K562 (cell line): ENCODE data around the gene CCDC158. TPM values are rescaled to one million over a fixed set of nuclear protein-coding genes. Genes with fewer than 3 reads are reported as not detected.

Experiments used
- ATAC-seq: fragments of 200-7000 bp; cut with Tn5 transposase; 3 replicates; pipeline ENCODE4 v1.9.1; 2020; ENCODE audit warnings: moderate library complexity
- BruUV-seq: library from RNA; stranded (reverse); fragments of 400-500 nt; replicated peaks from 2 replicates; lab custom pipeline; 2021; lab: Mats Ljungman, UMichigan
- CTCF ChIA-PET: fragments of 300-600 bp; formaldehyde crosslinking; extraction: SDS; loops from one replicate; lab custom pipeline; 2021; ENCODE audit warnings: low intra/inter-chr PET ratio; lab: Yijun Ruan, JAX
- POLR2A ChIA-PET: fragments of 300-600, 350-650 bp; sonication (Branson Sonifier 250); formaldehyde crosslinking; extraction: SDS; loops from one replicate; lab custom pipeline; 2021; ENCODE audit warnings: antibody characterized with exemption, inconsistent platforms; lab: Yijun Ruan, JAX
- DNase-seq, 4 experiments: peaks; one replicate each; pipeline versions ENCODE4 v3.0.0 to v3.0.0-alpha.2; 2011 to 2018; ENCODE audit warnings: low spot score in 3 of 4, mixed read lengths in 3 of 4; ENCODE audit errors: extremely low read depth in 1 of 4
- FAIRE-seq: peaks from 2 replicates; lab custom pipeline; 2011; peaks lifted over from hg19 to GRCh38; lab: Jason Lieb, UNC
- H2AFZ ChIP-seq: 2 replicates; pipeline ENCODE4 v1.6.0; 2011; ENCODE audit warnings: low read depth, low read length, control low read depth, inconsistent platforms
- H3K27ac ChIP-seq: fragments of 200-600 bp; 3 replicates; pipeline ENCODE4 v1.8.0; 2011; ENCODE audit warnings: low read depth, mild to moderate bottlenecking, control low read depth, inconsistent platforms, low read length, moderate library complexity, mixed read lengths; ENCODE audit errors: extremely low read depth
- H3K27me3 ChIP-seq, 2 experiments: fragments of 300-600 bp in 1 of 2; 2 replicates in 1 of 2; 3 replicates in 1 of 2; pipeline versions ENCODE4 v1.6.0 to v1.8.0; 2011; ENCODE audit warnings: inconsistent platforms in 2 of 2, low read length in 2 of 2, mild to moderate bottlenecking in 1 of 2, mixed read lengths in 1 of 2, moderate library complexity in 1 of 2; ENCODE audit not compliant: control insufficient read depth in 2 of 2, insufficient read depth in 2 of 2
- H3K36me3 ChIP-seq: fragments of 300-600 bp; 3 replicates; pipeline ENCODE4 v1.8.0; 2011; ENCODE audit warnings: mild to moderate bottlenecking, low read length, inconsistent platforms; ENCODE audit not compliant: control insufficient read depth, insufficient read depth
- H3K4me1 ChIP-seq, 2 experiments: fragments of 200-600 bp in 1 of 2; replicated peaks in 1 of 2; 2 replicates in 1 of 2; 3 replicates in 1 of 2; pipeline versions ENCODE4 v1.5.1 to v1.8.0; 2011; ENCODE audit warnings: inconsistent platforms in 2 of 2, low read length in 2 of 2, mild to moderate bottlenecking in 1 of 2, mixed read lengths in 1 of 2, moderate library complexity in 1 of 2; ENCODE audit not compliant: control insufficient read depth in 2 of 2, insufficient read depth in 2 of 2
- H3K4me2 ChIP-seq: 2 replicates; pipeline ENCODE4 v1.6.1; 2011; ENCODE audit warnings: low read length, control low read depth, inconsistent platforms, mixed read lengths; ENCODE audit not compliant: insufficient read depth
- H3K4me3 ChIP-seq: fragments of 200-600 bp; sonication (generic), shearing (Covaris generic); 2 replicates; pipeline ENCODE4 v1.5.1; 2016; ENCODE audit warnings: control low read depth, inconsistent platforms
- H3K79me2 ChIP-seq: fragments of 200-600 bp; 3 replicates; pipeline ENCODE4 v1.8.0; 2011; ENCODE audit warnings: low read length, inconsistent platforms; ENCODE audit not compliant: control insufficient read depth, insufficient read depth
- H3K9ac ChIP-seq, 2 experiments: 2 replicates each; pipeline versions ENCODE4 v1.6.0 to v1.6.1; 2011; ENCODE audit warnings: low read depth in 2 of 2, low read length in 2 of 2, control low read depth in 1 of 2, inconsistent platforms in 1 of 2, mild to moderate bottlenecking in 1 of 2, mixed read lengths in 1 of 2; ENCODE audit not compliant: insufficient read depth in 1 of 2
- H3K9me1 ChIP-seq: one replicate; pipeline ENCODE4 v1.6.0; 2011; ENCODE audit warnings: inconsistent platforms, mild to moderate bottlenecking, low read length, moderate library complexity; ENCODE audit not compliant: control insufficient read depth, insufficient read depth
- H3K9me3 ChIP-seq: replicated peaks from 2 replicates; pipeline ENCODE4 v1.5.1; 2011; ENCODE audit warnings: low read depth, low read length, inconsistent platforms; ENCODE audit not compliant: control insufficient read depth, insufficient read depth
- H4K20me1 ChIP-seq: replicated peaks from 2 replicates; pipeline ENCODE4 v1.6.1; 2011; ENCODE audit warnings: low read length, inconsistent platforms, mixed read lengths; ENCODE audit not compliant: control insufficient read depth, insufficient read depth
- ATF6 ChIP-seq: sonication (generic); formaldehyde crosslinking; IDR thresholded peaks from 2 replicates; pipeline ENCODE4 v1.4.0; 2020; ENCODE audit warnings: mild to moderate bottlenecking, missing genetic modification reagents
- FIP1L1 ChIP-seq: fragments of 200-400 bp; formaldehyde crosslinking; IDR thresholded peaks from 2 replicates; pipeline ENCODE4 v1.6.1; 2018; ENCODE audit warnings: mild to moderate bottlenecking, low read depth, low read length; ENCODE audit not compliant: poor library complexity, severe bottlenecking
- HDAC1 ChIP-seq, 2 experiments: fragments of 450-650 bp; IDR thresholded peaks; 2 replicates each; pipeline ENCODE4 v1.6.1; 2016 to 2017; ENCODE audit warnings: inconsistent platforms in 1 of 2, mild to moderate bottlenecking in 1 of 2, moderate library complexity in 1 of 2
- JUND ChIP-seq, 2 experiments: IDR thresholded peaks; 2 replicates in 1 of 2; 3 replicates in 1 of 2; pipeline ENCODE4 v1.6.1; 2011; ENCODE audit warnings: borderline replicate concordance in 2 of 2, low read depth in 2 of 2, low read length in 2 of 2, improper control_type of control experiment in 1 of 2, missing biosample characterization in 1 of 2, missing genetic modification characterization in 1 of 2, missing genetic modification reagents in 1 of 2
- MECOM ChIP-seq: fragments of 250-450 bp; sonication (Bioruptor Pico); IDR thresholded peaks from 2 replicates; pipeline ENCODE4 v1.8.0; 2022; ENCODE audit warnings: inconsistent platforms
- MXD1 ChIP-seq: fragments of 250-450 bp; sonication (Bioruptor Pico); IDR thresholded peaks from 2 replicates; pipeline ENCODE4 v1.8.0; 2021; ENCODE audit warnings: borderline replicate concordance, mild to moderate bottlenecking, moderate library complexity; ENCODE audit not compliant: poor library complexity, severe bottlenecking
- NRF1 ChIP-seq, 2 experiments: fragments of 450-650 bp; IDR thresholded peaks in 1 of 2; conservative IDR thresholded peaks in 1 of 2; 2 replicates each; pipeline ENCODE4 v1.6.1; 2014; ENCODE audit warnings: mild to moderate bottlenecking in 2 of 2
- PKNOX1 ChIP-seq: fragments of 450-650 bp; IDR thresholded peaks from 2 replicates; pipeline ENCODE4 v1.6.1; 2016
- RNF2 ChIP-seq: sonication (generic); IDR thresholded peaks from 2 replicates; pipeline ENCODE4 v1.6.1; 2016
- ZNF232 ChIP-seq: sonication (generic); formaldehyde crosslinking; IDR thresholded peaks from 2 replicates; pipeline ENCODE4 v1.8.0; 2022; ENCODE audit warnings: mild to moderate bottlenecking, missing genetic modification reagents
- ZNF655 ChIP-seq: fragments of 250-450 bp; sonication (Bioruptor Pico); IDR thresholded peaks from 2 replicates; pipeline ENCODE4 v1.5.0; 2021
- WGBS: fragments of 100-300 bp; shearing (Covaris generic); methylation state at CpG from one replicate; pipeline ENCODE4 v1.1.6; 2016; ENCODE audit warnings: low coverage, mixed read lengths; ENCODE audit not compliant: insufficient coverage; ENCODE audit errors: missing lambda C conversion rate; 5-methylcytosine and 5-hydroxymethylcytosine counted together
- in situ Hi-C: fragments of 300-500 bp; cut with MboI; formaldehyde crosslinking; loops from 4 replicates; pipeline ENCODE4 v1.15.0; 2018; ENCODE audit warnings: inconsistent platforms, mixed read lengths
- intact Hi-C: fragments of 100-400 bp; cut with micrococcal nuclease; formaldehyde crosslinking; loops from 2 replicates; pipeline ENCODE4 v1.14.2; 2022
- polyA plus RNA-seq, 8 experiments: library from polyadenylated mRNA; depleted of rRNA in 4 of 8; stranded (reverse) in 5 of 8; unstranded in 3 of 8; fragments of >200 nt; fragmentation: Nextera tagmentation in 2 of 8; fragmentation: Illumina TruSeq in 1 of 8; extraction: Ambion mirVana in 2 of 8; extraction: Trizol in 1 of 8; gene quantifications; 2 replicates each; pipeline versions ENCODE4 v1.2.1 to v1.2.3, GENCODE V29; 2011 to 2014; ENCODE audit warnings: inconsistent platforms in 1 of 8, missing spikeins in 1 of 8
- total RNA-seq, 7 experiments: library from RNA; depleted of rRNA in 6 of 7; stranded (reverse); fragments of >200 nt in 6 of 7; fragmentation: Illumina TruSeq in 2 of 7; extraction: Trizol in 2 of 7; gene quantifications; 2 replicates each; pipeline versions ENCODE4 v1.2.1 to v1.2.3, GENCODE V29; 2011 to 2021; ENCODE audit warnings: low replicate concordance in 1 of 7

Gene CCDC158
- total and polyA plus RNA-seq, 9 of the 15 experiments (the other 6 are each of a cell fraction or from before 2014, with no cell fraction given) = not detected

GRCh38 chr4:76342803-76343202, 78.1 kb downstream of the CCDC158 start:
- intact Hi-C loops = no loop called here
- DNase-seq (no peak), ATAC-seq (no peak)
- POLR2A ChIA-PET = interaction anchor here (0.8 kb wide), 1 partner anchor 115 kb away, joined by 4 read pairs; no protein-coding TSS in a partner anchor
- Histone ChIP-seq H4K20me1 (no peaks in the 10 kb centered on the region), H3K27ac (no peak overlapping the region), H3K27me3 (no peaks in the 10 kb centered on the region), H3K79me2 (no peaks in the 10 kb centered on the region), H3K36me3 (no peaks in the 10 kb centered on the region), H3K9ac (no peak overlapping the region), H2AFZ (peak overlapping the region; percentile 20; the same call in 1 of the 2 replicates), H3K4me1 (peaks cover 0 to 8% of the 10 kb centered on the region in 2 experiments; a peak in 2 of 5 replicates), H3K9me3 (no peaks in the 10 kb centered on the region), H3K4me3 (no peak overlapping the region), H3K4me2 (no peak overlapping the region)
- no TSS peak for BruUV-seq
- 35% methylated on average over 2 of the region's 2 CpGs for WGBS
- in situ Hi-C loops = no loop called here
- TF ChIP-seq PKNOX1 (no peak), FIP1L1 (no peak), RNF2 (no peak), ATF6 (CRISPR knock-in tag) (no peak), ZNF655 (CRISPR knock-in tag) (no peak), JUND (IDR thresholded peaks at IDR 0.05; ENCODE audit: borderline replicate concordance, low read depth, low read length) (no peak), JUND (tag; IDR thresholded peaks at IDR 0.05; ENCODE audit: borderline replicate concordance, low read depth, low read length) (no peak), MXD1 (no peak), MECOM (CRISPR knock-in tag) (no peak), ZNF232 (CRISPR knock-in tag) (no peak), NRF1 (conservative IDR thresholded peaks at IDR 0.05 in 1 of 2, IDR thresholded peaks at IDR 0.05 in 1 of 2) (no peak), HDAC1 (IDR thresholded peaks at IDR 0.05) (no peak)
- TF ChIP-seq, all 486 proteins: peak for 0
- CTCF ChIA-PET = no interaction called here
- H3K9me1 ChIP-seq = no peaks in the 10 kb centered on the region
- no peak for FAIRE-seq
